HG02938 (cell line): ENCODE data around the gene HMGXB3.
A peak's percentile ranks its signal among the peaks of the same experiment; 100 is the strongest.

ENCODE experiments used
- ATAC-seq: cut with Tn5 transposase; IDR thresholded peaks from one replicate; pipeline ENCODE4 v1.9.1; 2021; ENCODE audit warnings: mild to moderate bottlenecking, moderate library complexity; ENCODE audit not compliant: unreplicated experiment

HMGXB3 gene

GRCh38 chr5:150000256-150000989 lies at the start of gene HMGXB3, which contains the start of gene TIGD6:
Gene HMGXB3 (plus strand): TSS chr5:150000739. CDS start chr5:150004853, 4,114 bp downstream.
Gene TIGD6 (minus strand): TSS chr5:150000654. CDS start chr5:149996348, 4,306 bp downstream.
- ATAC-seq, result peak; percentile 88

GRCh38 chr5:149951138-149951749 lies 49.3 kb upstream of the HMGXB3 start:
- ATAC-seq, result no peak

- ATAC-seq, result no peak
These were observed 47.0 kb upstream of the HMGXB3 start for GRCh38 chr5:149953436-149954121.

- ATAC-seq, result no peak
These were observed 45.7 kb upstream of the HMGXB3 start for GRCh38 chr5:149954798-149955197.

GRCh38 chr5:149956685-149957084 lies 43.9 kb upstream of the HMGXB3 start:
- no peak for ATAC-seq

GRCh38 chr5:149957855-149958254 lies 42.7 kb upstream of the HMGXB3 start:
- ATAC-seq, result no peak

- ATAC-seq, result no peak
These were observed 40.9 kb upstream of the HMGXB3 start for GRCh38 chr5:149959406-149960236.

GRCh38 chr5:149960272-149961185 lies 40.0 kb upstream of the HMGXB3 start, which contains the start of gene SLC26A2:
Gene SLC26A2 (plus strand): TSS chr5:149960758. CDS start chr5:149977653, 16,895 bp downstream.
- ATAC-seq, result peak; percentile 97

- ATAC-seq, result no peak
These were observed 39.3 kb upstream of the HMGXB3 start for GRCh38 chr5:149961186-149961685.

- no peak for ATAC-seq
These were observed 38.6 kb upstream of the HMGXB3 start for GRCh38 chr5:149961957-149962409.

GRCh38 chr5:149962601-149963300 lies 37.8 kb upstream of the HMGXB3 start:
- ATAC-seq, result no peak

GRCh38 chr5:149963729-149964128 lies 36.8 kb upstream of the HMGXB3 start:
- ATAC-seq, result no peak

- ATAC-seq, result no peak
These were observed 33.6 kb upstream of the HMGXB3 start for GRCh38 chr5:149966946-149967345.

GRCh38 chr5:149969181-149969930 lies 31.2 kb upstream of the HMGXB3 start:
- ATAC-seq, result no peak

- ATAC-seq, result no peak
These were observed 25.1 kb upstream of the HMGXB3 start for GRCh38 chr5:149975409-149975808.

GRCh38 chr5:149979896-149980295 lies 20.6 kb upstream of the HMGXB3 start:
- ATAC-seq, result no peak

GRCh38 chr5:149981206-149981605 lies 19.3 kb upstream of the HMGXB3 start:
- no peak for ATAC-seq

GRCh38 chr5:149982505-149982904 lies 18.0 kb upstream of the HMGXB3 start:
- no peak for ATAC-seq
